GM18498 (cell line): Measurements from ENCODE around the gene GATA5.

Source experiments
- ATAC-seq: cut with Tn5 transposase; IDR thresholded peaks from one replicate; pipeline ENCODE4 v1.9.1; 2021; ENCODE audit warnings: mild to moderate bottlenecking, moderate library complexity; ENCODE audit not compliant: unreplicated experiment

Gene GATA5

GRCh38 chr20:62418709-62419487, 56.9 kb downstream of the GATA5 start:
- no peak for ATAC-seq

DNA sequence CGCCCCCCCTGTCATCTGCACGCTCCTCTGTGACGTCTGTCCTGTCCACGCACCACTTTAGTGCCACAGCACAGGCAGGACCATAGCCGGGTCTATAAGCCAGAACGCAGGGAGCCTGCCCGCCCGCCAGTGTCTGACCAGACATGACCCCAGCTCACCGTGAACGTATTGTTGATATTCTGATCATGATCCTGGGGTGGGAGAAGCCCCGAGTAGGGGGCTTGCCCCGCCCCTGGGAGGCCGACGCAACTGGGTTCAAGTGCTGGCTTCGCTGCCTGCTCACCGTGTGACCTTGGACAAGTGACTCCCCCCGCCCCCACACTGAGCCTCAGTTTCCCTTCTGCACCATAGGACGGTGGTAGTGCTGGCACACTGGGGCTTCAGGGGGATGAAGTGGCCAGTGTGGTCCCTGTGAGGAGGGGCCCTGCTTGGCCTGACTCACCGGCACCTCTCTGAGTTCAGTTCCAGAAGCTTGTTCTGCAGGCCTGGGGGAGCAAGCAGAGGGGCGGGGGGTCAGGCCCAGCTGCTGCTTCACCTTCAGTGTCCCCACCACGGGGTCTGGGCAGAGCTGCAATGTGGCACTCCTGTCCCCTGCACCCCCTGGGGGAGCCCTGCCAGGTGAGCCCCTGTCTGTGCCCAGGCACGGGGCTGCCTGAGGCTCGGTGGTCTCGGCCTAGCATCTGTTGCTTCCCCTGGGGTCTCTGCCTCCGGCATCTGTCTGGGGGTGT, 57.6 kb downstream of the GATA5 start:
- no peak for ATAC-seq

DNA sequence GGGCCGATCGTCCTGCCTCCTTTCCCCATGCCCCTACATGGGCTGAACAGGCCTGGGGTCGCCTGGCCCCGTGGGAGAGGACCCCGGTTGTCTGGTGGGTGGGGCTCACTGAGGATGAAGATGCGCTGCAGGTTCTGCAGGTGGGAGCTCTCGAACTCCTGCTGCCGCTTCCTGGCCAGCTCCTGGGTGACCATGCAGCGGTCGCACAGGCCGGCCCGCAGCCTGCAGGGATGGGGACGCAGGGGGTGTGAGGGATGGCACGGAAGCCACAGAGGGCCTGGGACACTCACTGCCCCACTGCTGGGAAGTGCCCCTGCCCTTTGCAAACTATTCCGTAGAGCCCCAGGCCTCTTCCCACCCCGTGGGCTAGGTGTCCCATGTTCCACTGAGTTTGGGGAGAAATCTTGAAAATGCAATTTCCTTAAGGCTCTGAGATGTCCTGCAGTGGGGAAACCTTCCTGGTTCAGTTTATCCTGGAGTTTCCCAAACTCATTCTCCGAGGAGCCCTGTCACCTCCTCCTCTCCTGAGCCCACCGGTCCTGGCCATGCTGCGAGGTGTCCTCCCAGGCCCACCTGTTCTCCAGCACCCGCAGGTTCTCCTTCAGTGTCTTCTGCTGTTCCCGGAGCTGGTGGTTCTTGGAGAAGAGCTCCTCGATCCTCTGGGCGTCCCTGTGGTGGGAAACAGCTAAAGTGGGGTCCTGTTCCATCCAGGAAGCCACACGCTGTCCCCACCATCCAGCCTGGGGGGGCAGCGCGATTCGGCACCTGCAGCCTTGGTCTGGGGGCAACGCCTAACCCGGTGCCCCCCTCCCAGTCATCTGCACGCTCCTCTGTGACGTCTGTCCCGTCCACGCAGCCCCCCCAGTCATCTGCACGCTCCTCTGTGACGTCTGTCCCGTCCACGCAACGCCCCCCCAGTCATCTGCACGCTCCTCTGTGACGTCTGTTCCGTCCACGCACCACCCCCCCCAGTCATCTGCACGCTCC, 58.9 kb downstream of the GATA5 start:
- ATAC-seq = no peak

DNA sequence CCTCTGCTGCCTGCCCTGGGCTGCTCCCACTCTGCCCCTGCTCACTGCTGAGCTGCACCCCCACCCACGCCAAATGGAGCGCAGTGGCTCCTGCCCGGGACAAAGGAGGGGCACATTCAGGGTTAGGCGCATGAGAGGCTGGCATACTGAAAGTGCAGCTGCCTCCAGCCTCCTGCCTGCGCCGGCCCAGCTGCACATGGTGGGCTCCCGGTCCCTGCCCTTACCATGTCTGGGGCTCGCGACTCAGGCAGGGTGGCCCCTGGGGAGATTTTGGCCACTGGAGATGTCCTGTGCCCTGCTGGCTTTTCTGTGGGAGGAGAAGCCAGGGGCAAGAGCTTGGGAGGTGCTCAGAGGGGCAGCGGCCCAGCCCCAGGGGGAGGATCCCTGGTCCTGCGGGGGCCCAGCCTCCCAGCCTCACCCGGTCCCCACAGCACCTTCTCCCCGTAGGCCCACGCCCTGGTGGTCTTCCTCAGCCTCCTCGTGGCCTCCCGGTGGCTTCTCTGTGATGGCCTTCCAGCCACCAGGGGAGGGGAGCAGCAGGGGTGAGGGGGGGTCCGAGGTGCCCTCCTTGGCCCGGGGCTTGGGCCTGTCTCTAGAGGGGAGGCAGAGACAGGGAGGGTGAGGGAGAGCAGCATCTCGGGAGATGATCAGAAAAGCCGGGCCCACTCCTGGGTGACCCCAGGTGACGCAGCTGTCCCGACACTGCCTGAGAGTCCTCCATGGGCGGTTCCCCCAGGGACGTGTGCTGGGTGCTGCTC, 60.3 kb downstream of the GATA5 start:
- no peak for ATAC-seq

DNA sequence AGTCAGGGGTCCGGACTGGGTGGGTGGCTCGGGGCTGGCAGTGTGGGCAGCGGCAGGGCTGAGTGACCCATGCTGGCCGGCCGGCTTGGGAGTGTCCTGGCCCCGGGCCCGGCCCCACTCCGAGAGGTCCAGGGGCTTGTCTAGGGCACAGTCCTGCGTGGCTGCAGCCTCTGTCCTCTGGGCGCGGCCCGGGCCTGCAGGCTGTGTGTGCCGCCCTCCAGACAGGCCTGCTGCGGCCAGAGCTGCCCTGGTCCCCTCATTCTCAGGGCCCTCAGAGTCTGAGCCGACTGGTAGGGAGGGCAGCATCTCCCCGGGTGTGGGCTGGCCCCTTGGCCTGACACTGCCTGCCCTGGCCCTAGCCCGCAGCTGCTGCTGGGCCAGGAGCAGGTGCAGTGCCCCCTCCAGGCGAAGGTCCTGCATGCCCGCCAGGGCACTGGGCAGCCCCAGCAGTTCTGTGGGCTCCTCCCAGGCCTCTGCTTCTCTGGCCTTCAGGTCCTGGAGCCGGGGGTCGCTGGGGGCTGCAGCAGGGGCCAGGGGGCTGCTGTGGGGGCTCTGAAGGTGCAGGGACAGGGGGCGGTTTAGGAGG, 61.8 kb downstream of the GATA5 start:
- ATAC-seq = no peak
